ENCODE measurements around the gene CRYAB. TPM values are rescaled to one million over a fixed set of nuclear protein-coding genes. Genes with fewer than 3 reads are reported as not detected.

Gene CRYAB
- total RNA-seq, 2 donors from 2014 or later = not detected

- ATAC-seq (no peak), DNase-seq (no peak)
- Mint-ChIP-seq H3K4me1 (peaks cover 11% of the 10 kb centered on the region), H3K27me3 (peaks cover 8% of the 10 kb centered on the region), H3K27ac (peak overlapping the region; percentile 81), H3K36me3 (ENCODE audit: low read depth) (no peaks in the 10 kb centered on the region), H3K4me3 (peak overlapping the region; percentile 7)
- no peaks in the 10 kb centered on the region for H3K9me3 ChIP-seq (ENCODE audit: control insufficient read depth, low read length, poor library complexity, severe bottlenecking)
These were observed 14.4 kb upstream of the CRYAB start for GRCh38 chr11:111925953-111926352.

- ATAC-seq (no peak), DNase-seq (no peak)
- H3K36me3 Mint-ChIP-seq (ENCODE audit: low read depth) = no peaks in the 10 kb centered on the region
- H3K9me3 ChIP-seq (ENCODE audit: control insufficient read depth, low read length, poor library complexity, severe bottlenecking) = no peaks in the 10 kb centered on the region
- H3K4me3 Mint-ChIP-seq = no peak overlapping the region
- no peak overlapping the region for H3K27ac Mint-ChIP-seq
- peaks cover 11% of the 10 kb centered on the region for H3K4me1 Mint-ChIP-seq
- H3K27me3 Mint-ChIP-seq = peaks cover 21% of the 10 kb centered on the region
These were observed 12.4 kb upstream of the CRYAB start for GRCh38 chr11:111923951-111924350.

GRCh38 chr11:111923351-111923788 lies 11.8 kb upstream of the CRYAB start:
- no peaks in the 10 kb centered on the region for H3K9me3 ChIP-seq (ENCODE audit: control insufficient read depth, low read length, poor library complexity, severe bottlenecking)
- no peak overlapping the region for H3K4me3 Mint-ChIP-seq
- no peak for DNase-seq
- ATAC-seq = no peak
- peaks cover 25% of the 10 kb centered on the region for H3K27me3 Mint-ChIP-seq
- no peak overlapping the region for H3K27ac Mint-ChIP-seq
- no peaks in the 10 kb centered on the region for H3K36me3 Mint-ChIP-seq (ENCODE audit: low read depth)
- H3K4me1 Mint-ChIP-seq = peaks cover 11% of the 10 kb centered on the region

- Mint-ChIP-seq H3K27ac (no peak overlapping the region), H3K4me1 (peaks cover 11% of the 10 kb centered on the region), H3K36me3 (ENCODE audit: low read depth) (no peaks in the 10 kb centered on the region), H3K27me3 (peaks cover 25% of the 10 kb centered on the region), H3K4me3 (no peak overlapping the region)
- no peaks in the 10 kb centered on the region for H3K9me3 ChIP-seq (ENCODE audit: control insufficient read depth, low read length, poor library complexity, severe bottlenecking)
- ATAC-seq (no peak), DNase-seq (no peak)
These were observed 11.2 kb upstream of the CRYAB start for GRCh38 chr11:111922803-111923202.

- Mint-ChIP-seq H3K4me3 (no peak overlapping the region), H3K4me1 (peaks cover 6% of the 10 kb centered on the region), H3K36me3 (ENCODE audit: low read depth) (peaks cover 4% of the 10 kb centered on the region), H3K27ac (no peak overlapping the region), H3K27me3 (peaks cover 33% of the 10 kb centered on the region)
- no peak for ATAC-seq
- no peaks in the 10 kb centered on the region for H3K9me3 ChIP-seq (ENCODE audit: control insufficient read depth, low read length, poor library complexity, severe bottlenecking)
- DNase-seq = no peak
These were observed 10.1 kb upstream of the CRYAB start for GRCh38 chr11:111921541-111922230.

GRCh38 chr11:111920908-111921307 lies 9.3 kb upstream of the CRYAB start:
- ATAC-seq (no peak), DNase-seq (no peak)
- peaks cover 5% of the 10 kb centered on the region for H3K4me1 Mint-ChIP-seq
- H3K36me3 Mint-ChIP-seq (ENCODE audit: low read depth) = peaks cover 6% of the 10 kb centered on the region
- no peak overlapping the region for H3K27ac Mint-ChIP-seq
- no peaks in the 10 kb centered on the region for H3K9me3 ChIP-seq (ENCODE audit: control insufficient read depth, low read length, poor library complexity, severe bottlenecking)
- peaks cover 41% of the 10 kb centered on the region for H3K27me3 Mint-ChIP-seq
- H3K4me3 Mint-ChIP-seq = no peak overlapping the region

GRCh38 chr11:111918390-111919256 lies 7.1 kb upstream of the CRYAB start, which contains the start of gene C11orf52:
TSS of gene C11orf52 (plus strand) at chr11:111918913. CDS start at chr11:111918973, 60 bp downstream.
- Mint-ChIP-seq H3K27me3 (peaks cover 52% of the 10 kb centered on the region), H3K27ac (no peak within 1 kb of the TSS), H3K36me3 (ENCODE audit: low read depth) (peaks cover 6% of the 10 kb centered on the region), H3K4me1 (no peaks in the 10 kb centered on the region), H3K4me3 (no peak within 1 kb of the TSS)
- DNase-seq (no peak), ATAC-seq (no peak)
- H3K9me3 ChIP-seq (ENCODE audit: control insufficient read depth, low read length, poor library complexity, severe bottlenecking) = no peaks in the 10 kb centered on the region

GRCh38 chr11:111917788-111918187 lies 6.2 kb upstream of the CRYAB start:
- no peak for ATAC-seq
- H3K27ac Mint-ChIP-seq = no peak overlapping the region
- DNase-seq = no peak
- no peak overlapping the region for H3K4me3 Mint-ChIP-seq
- H3K4me1 Mint-ChIP-seq = no peaks in the 10 kb centered on the region
- peaks cover 6% of the 10 kb centered on the region for H3K36me3 Mint-ChIP-seq (ENCODE audit: low read depth)
- no peaks in the 10 kb centered on the region for H3K9me3 ChIP-seq (ENCODE audit: control insufficient read depth, low read length, poor library complexity, severe bottlenecking)
- H3K27me3 Mint-ChIP-seq = peaks cover 57% of the 10 kb centered on the region

- peaks cover 57% of the 10 kb centered on the region for H3K27me3 Mint-ChIP-seq
- H3K27ac Mint-ChIP-seq = no peak overlapping the region
- no peak for ATAC-seq
- H3K4me1 Mint-ChIP-seq = no peaks in the 10 kb centered on the region
- no peaks in the 10 kb centered on the region for H3K9me3 ChIP-seq (ENCODE audit: control insufficient read depth, low read length, poor library complexity, severe bottlenecking)
- H3K36me3 Mint-ChIP-seq (ENCODE audit: low read depth) = peaks cover 6% of the 10 kb centered on the region
- DNase-seq = no peak
- no peak overlapping the region for H3K4me3 Mint-ChIP-seq
These were observed 5.7 kb upstream of the CRYAB start for GRCh38 chr11:111917312-111917711.

GRCh38 chr11:111916768-111917167 lies 5.2 kb upstream of the CRYAB start:
- ATAC-seq = no peak
- H3K4me3 Mint-ChIP-seq = no peak overlapping the region
- no peak overlapping the region for H3K27ac Mint-ChIP-seq
- DNase-seq = no peak
- peaks cover 63% of the 10 kb centered on the region for H3K27me3 Mint-ChIP-seq
- no peaks in the 10 kb centered on the region for H3K4me1 Mint-ChIP-seq
- no peaks in the 10 kb centered on the region for H3K9me3 ChIP-seq (ENCODE audit: control insufficient read depth, low read length, poor library complexity, severe bottlenecking)
- H3K36me3 Mint-ChIP-seq (ENCODE audit: low read depth) = peaks cover 6% of the 10 kb centered on the region

GRCh38 chr11:111913997-111914396 lies 2.4 kb upstream of the CRYAB start:
- H3K9me3 ChIP-seq (ENCODE audit: control insufficient read depth, low read length, poor library complexity, severe bottlenecking) = no peaks in the 10 kb centered on the region
- H3K27me3 Mint-ChIP-seq = peaks cover 70% of the 10 kb centered on the region
- H3K4me1 Mint-ChIP-seq = peaks cover 3% of the 10 kb centered on the region
- H3K27ac Mint-ChIP-seq = no peak overlapping the region
- H3K4me3 Mint-ChIP-seq = no peak overlapping the region
- ATAC-seq (no peak), DNase-seq (no peak)
- H3K36me3 Mint-ChIP-seq (ENCODE audit: low read depth) = peaks cover 6% of the 10 kb centered on the region

- peaks cover 65% of the 10 kb centered on the region for H3K27me3 Mint-ChIP-seq
- H3K4me1 Mint-ChIP-seq = peaks cover 3% of the 10 kb centered on the region
- no peaks in the 10 kb centered on the region for H3K9me3 ChIP-seq (ENCODE audit: control insufficient read depth, low read length, poor library complexity, severe bottlenecking)
- no peak for DNase-seq
- no peak overlapping the region for H3K27ac Mint-ChIP-seq
- ATAC-seq = no peak
- H3K36me3 Mint-ChIP-seq (ENCODE audit: low read depth) = peaks cover 6% of the 10 kb centered on the region
- no peak overlapping the region for H3K4me3 Mint-ChIP-seq
These were observed 1.7 kb upstream of the CRYAB start for GRCh38 chr11:111913031-111913861.

GRCh38 chr11:111912535-111912934 lies 965 bp upstream of the CRYAB start, which contains the start of gene HSPB2:
TSS of gene HSPB2 (plus strand) at chr11:111912734. CDS start at chr11:111912830, 96 bp downstream.
- DNase-seq (no peak), ATAC-seq (no peak)
- Mint-ChIP-seq H3K4me1 (peaks cover 3% of the 10 kb centered on the region), H3K27ac (no peak within 1 kb of the TSS), H3K36me3 (ENCODE audit: low read depth) (peaks cover 6% of the 10 kb centered on the region), H3K4me3 (no peak within 1 kb of the TSS), H3K27me3 (peaks cover 65% of the 10 kb centered on the region)
- H3K9me3 ChIP-seq (ENCODE audit: control insufficient read depth, low read length, poor library complexity, severe bottlenecking) = no peaks in the 10 kb centered on the region
